Suprapubic skin (tissue), 4 donors: Measurements from ENCODE around the gene CLMP.

Experiments
- EP300 ChIP-seq: sonication (generic); formaldehyde crosslinking; IDR thresholded peaks from one replicate; pipeline ENCODE4 v1.6.1; 2017; ENCODE audit warnings: antibody characterized with exemption
- POLR2AphosphoS5 ChIP-seq, 3 donors: sonication (generic); formaldehyde crosslinking; IDR thresholded peaks; one replicate each; pipeline ENCODE4 v1.6.1; 2017; ENCODE audit warnings: antibody characterized with exemption in 3 of 3

DNA sequence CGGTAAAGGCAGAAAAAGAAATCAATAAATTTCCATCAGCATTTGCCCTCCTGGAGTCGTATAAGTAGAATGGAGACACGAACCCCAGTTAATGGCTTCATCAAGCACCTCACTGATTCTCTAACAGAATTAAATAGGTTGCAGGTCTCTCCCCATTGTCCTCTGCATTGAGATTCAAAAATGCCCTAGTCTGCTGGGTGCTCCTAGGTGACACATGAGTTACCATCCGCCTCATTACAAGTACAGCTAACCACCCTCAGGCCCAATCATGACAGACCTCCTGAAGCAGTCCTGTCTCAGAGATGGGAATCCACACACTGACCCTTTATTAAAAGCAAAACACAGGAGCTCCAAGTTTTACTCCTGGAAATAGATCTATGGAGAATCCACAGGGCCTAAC lies 164.5 kb downstream of the CLMP start:
- no peak for TF ChIP-seq POLR2AphosphoS5 (IDR thresholded peaks at IDR 0.05)
- TF ChIP-seq EP300: no peak
